Suppressor macrophage (primary cell): Measurements from ENCODE around the gene OSBP2.

ENCODE experiments used
- DNase-seq, 4 experiments: peaks; one replicate each; pipeline ENCODE4 v3.0.0-alpha.2; 2020 to 2022

OSBP2 gene

DNA sequence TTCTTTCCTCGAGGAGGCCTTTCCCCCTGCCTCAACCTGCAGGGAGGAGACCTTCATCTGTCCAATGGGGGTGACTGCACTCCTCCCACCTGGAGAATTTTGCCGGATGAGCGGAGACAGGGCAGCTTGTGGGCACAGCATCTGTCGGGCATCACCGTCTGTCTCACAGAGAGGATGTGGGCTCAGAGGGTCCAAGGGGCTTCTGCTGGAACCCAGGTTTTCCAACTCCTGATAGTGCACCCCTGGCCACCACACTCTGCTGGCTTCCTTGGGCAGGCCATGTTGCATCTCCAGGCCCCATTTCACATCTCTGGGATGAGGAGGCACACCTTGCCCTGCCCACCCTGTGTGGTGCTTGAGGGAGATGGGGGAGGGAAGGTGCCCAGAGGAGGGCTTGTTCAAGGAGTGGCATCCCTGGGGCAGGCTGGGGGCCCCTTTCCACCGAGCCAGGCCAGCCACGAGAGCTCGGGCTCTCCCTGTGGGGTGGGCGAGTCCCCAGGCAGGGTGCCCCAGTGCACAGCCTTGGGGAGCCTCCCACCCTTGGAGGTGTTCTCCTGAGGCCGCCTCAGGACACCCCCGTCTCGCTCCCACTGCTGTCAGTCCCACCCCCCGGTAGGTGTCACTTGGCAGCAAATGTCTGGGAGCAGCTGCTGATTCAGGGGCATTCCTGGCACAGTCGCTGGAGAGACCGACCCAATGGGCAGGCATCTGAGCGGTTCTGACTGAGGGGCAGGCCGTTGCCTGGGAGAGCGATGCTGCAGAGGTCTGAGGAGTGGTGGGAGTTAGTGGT is 189.7 kb downstream of the OSBP2 start:
- no peak for DNase-seq

DNA sequence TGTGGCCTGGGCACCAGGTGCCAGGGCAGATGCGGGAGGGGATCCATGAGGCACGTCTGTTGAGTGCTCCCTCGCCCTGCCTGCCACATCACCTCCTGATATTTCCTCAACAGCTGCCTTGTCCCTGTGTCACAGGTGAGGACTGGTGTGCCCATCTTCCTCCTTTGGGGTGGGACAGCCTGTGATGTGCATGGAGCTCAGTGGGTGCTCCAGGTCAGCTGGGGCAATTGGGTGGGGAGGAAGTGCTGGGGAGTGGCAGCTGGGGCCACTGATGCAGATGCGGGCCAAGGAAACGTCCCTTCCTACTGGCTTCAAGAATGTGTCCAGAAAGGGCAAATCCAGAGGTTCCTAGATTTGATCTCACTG is 190.3 kb downstream of the OSBP2 start:
- no peak for DNase-seq

DNA sequence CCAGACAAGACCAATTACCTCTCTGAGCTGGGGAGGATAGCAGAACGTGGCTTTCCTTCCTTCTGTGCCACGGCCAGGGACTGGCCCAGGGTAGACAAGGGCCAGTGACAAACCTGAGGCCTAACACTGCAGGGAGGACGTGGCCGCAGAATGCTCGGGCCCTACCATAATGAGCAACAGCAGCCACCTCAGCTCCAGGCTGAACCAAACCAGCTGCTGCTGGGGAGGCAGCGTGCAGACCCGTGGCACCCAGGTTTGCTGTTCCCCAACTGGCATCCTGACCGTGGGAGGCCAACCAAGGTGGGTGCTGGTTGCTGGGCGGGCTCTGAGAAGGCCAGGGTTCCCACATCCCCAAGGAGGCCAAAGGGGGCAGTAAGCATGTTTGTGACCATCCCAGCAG is 190.9 kb downstream of the OSBP2 start:
- DNase-seq, result no peak

DNA sequence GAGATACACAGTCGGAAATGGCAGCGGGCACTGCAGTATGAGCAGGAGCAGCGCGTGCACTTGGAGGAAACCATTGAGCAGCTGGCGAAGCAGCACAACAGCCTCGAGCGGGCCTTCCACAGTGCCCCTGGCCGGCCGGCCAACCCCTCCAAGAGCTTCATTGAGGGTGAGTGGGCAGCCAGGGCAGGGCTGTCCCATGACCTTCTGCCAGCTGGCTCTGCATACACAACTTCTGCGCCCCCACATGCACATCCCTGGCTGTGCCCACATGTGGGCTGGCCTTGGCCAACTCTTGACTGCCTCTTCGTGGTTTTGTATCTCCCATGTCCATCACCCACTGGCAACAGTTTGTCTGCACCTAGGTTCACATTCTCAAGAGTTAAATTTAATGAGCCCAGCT is 192.8 kb downstream of the OSBP2 start:
- DNase-seq, result peak in 1 of 4 experiments; percentile 6

DNA sequence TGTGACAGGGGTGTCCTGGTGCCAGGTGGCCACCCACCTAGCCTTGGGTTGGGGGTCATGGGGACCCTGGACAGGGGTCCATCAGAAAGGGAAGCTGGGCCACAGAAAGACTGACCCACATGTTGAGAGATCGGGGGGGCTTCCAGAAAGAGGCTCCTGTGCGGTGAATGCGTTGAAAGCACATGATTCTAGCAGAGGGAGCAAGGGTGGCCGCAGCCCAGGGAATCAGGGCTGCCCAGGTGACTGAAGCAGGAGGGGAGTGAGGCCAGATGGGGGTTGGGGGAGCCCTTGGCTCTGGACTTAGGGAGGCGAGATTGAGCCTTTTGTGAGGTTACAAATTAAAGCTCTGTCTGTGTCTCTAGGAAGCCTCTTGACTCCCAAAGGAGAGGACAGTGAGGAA is 193.2 kb downstream of the OSBP2 start:
- no peak for DNase-seq

DNA sequence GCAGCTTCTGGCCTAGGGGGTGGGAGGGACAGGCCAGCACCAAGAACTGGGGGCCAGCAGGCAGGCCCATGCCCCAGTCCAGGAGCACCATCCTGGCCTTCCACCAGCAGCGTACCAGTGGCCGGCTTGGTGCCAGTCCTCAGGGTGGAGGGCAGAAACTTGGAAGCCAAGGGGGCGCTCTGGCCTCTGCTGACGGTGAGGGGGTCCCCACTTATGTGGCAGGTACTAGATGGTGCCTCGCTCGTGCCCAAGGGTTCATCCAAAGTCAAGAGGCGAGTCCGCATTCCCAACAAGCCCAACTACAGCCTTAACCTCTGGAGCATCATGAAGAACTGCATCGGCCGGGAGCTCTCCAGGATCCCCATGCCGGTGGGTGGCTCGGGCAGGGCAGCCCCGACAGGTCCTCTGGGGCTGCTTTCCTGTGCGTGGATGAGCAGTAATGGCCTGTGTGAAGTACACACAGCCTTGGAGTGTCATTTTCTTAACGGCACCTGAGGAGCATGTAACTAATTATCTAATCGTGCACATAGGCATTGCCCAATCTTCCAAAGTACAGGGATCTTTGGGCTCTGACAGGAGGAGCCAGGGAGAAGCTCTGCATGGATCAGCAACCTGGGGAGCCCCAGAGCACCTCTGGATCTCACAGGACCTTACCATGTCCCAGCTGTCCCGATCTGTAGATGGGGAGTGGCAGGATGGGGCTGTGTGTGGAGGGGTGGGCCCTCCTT is 194.8 kb downstream of the OSBP2 start:
- no peak for DNase-seq

DNA sequence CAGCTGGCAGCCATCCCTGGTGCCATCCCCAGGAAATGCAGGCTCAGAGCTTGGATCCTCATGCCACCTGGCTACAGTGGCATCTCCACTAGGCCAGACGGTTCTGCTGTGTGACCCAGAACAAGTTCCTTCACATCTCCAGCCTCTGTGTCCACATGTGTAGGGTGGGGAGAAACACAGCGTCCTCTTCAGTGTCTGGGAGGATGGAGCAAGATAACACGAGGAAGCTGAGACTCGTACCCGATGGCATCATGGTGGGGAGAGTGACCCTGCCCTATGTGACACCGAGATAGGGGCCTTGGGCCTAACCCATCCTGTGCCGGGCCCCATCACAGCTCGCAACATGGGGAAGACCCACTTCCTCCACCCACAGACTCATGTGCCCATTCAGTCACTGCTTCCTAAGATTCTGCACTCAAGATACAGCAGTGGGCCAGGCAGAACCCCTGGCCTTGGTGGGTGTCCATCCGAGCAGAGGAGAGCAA is 195.4 kb downstream of the OSBP2 start:
- no peak for DNase-seq

DNA sequence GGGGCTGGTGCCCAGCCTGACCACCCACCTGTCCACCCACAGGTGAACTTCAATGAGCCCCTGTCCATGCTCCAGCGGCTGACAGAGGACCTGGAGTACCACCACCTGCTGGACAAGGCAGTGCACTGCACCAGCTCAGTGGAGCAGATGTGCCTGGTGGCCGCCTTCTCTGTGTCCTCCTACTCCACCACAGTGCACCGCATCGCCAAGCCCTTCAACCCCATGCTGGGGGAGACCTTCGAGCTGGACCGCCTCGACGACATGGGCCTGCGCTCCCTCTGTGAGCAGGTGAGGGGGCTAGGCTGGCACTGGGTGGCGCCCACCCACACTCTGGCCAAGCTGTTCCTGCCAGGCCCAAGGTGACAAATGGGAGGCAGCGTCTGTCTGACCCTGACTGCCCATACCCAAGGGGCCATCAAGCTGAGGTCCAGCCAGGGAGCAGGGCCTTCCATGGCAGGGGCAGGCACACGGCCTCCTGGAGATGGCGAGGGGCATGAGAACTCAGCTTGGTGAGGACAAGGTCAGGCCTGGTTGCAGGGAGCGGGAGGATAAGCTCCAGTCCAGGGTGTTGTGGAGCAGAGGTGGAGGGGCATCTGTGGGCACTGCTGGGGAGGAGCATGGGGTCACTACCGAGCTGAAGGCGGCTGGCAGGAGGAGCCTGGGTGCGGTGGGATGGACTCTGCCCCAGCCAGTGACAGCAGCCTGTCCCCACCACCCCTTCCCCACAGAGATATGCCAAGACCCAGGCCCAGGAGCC is 196.2 kb downstream of the OSBP2 start:
- peak; percentile 10 to 48 (median 34) for DNase-seq

DNA sequence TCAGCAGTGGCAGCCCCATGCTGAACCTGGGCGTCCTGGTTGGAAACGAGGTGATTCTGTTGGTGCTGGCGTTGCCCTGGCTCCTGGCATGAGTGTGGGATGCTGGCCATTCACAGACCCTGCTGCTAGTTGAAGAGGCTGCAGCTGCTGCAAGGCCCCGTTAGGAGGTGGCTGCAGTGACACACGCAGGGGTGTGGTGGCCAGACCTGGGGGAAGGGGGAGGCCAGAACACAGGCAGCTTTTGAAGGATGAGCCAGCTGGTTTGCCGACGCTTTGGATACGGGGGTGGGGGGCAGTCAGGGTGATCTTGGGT is 196.7 kb downstream of the OSBP2 start:
- DNase-seq, result no peak

DNA sequence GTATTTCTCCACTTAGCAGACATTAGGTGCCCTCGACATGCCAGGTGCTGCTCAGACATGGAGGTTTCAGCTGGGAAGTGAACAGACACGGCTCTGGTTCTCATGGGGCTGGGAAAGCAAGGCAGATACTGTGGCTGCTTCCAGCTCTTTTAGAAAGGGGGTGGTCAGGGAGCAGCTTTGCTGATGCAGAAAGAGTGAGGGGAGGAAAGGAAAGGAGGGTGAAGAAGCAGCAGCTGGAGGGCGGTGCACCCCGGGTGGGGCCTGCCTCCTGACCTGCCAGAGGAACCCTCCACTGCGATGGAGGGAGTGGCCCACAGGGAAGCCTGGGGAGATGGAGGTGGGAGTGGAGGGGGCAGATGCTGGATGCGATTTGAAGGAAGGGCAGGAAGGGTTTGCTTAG is 197.1 kb downstream of the OSBP2 start:
- no peak for DNase-seq

DNA sequence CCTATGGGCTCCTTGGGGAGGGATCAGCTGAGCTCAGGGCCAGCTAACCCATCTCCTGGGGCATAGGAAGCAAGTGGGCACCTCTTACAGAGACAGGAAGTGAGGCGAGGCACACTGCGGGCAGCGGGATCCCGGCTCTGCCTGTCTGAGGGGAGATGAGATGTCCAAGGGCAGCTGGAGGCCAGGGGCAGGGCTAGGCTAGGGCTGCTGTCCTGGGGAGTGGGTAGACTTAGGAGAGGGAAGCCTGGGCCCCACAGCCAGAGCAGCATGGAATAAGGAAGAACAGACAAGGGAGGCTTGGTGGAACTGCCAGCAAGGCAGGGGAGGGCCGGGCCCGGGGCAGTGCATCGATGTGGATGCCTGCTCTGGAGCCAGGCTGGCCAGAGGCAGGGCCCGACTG is 197.6 kb downstream of the OSBP2 start:
- DNase-seq, result no peak

DNA sequence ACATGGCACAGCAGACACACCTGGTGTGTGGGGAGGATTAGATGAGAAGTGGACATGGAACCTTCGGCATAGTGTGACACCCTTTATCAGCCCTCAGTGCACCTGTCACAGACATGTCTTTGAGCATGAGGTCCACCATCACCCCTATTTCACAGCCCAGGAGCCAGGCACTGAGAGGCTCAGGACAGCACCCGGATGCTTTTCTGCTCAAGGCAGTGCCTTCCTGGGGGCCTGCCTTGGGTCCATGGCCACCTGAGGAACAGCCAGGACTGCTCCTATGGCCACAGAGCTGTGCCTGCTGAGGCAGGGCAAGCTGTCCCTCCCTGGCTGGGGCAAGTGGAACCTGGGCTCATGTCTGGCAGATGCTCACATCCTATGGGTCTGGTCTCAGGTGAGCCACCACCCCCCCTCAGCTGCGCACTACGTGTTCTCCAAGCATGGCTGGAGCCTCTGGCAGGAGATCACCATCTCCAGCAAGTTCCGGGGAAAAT is 198.1 kb downstream of the OSBP2 start:
- no peak for DNase-seq

DNA sequence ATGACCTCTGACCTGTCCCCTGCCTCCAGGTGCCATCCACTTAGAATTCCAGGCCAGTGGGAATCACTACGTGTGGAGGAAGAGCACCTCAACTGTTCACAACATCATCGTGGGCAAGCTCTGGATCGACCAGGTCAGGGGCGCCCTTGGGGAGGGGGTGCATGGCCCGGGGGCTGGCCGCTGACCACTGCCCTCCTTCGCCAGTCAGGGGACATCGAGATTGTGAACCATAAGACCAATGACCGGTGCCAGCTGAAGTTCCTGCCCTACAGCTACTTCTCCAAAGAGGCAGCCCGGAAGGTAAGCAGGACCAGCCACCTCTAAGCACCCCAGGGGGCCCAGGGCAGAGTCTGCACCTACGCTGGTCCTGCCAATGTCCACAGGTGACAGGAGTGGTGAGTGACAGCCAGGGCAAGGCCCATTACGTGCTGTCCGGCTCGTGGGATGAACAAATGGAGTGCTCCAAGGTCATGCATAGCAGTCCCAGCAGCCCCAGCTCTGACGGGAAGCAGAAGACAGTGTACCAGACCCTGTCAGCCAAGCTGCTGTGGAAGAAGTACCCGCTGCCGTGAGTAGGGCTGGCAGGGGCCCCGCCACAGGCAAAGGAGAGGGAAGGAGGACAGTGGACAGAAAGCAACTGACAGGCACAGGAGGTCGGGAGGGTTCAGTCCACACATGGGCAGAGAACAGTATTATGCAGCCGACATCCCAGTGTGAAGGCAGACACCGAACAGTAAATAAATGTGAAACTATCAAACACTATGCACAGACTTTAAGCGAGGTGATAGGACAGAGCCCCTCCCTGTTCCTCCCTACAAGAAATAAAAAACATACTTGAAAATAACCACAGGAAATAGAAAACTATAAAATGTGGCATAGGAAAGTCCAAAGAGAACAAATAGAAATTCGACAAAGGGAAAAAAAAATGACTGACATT is 199.0 kb downstream of the OSBP2 start:
- no peak for DNase-seq

DNA sequence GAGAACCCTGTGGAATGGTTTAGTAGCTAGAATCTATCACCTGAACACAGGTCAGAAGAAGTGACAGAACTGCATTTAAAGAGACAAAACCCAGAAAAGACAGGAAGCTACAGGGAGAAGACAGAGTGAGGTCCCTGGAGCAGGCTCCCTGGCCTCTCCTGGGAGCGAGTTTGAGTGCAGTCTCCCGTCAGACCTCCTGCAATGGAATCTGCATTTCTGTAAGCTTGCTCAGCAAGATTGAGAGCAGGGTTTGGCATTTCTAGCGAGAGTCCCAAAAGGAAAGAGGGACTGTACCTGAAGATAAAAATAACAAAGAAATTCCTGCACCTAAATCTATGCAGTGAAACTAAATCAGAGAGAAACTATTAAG is 199.7 kb downstream of the OSBP2 start:
- DNase-seq, result no peak

DNA sequence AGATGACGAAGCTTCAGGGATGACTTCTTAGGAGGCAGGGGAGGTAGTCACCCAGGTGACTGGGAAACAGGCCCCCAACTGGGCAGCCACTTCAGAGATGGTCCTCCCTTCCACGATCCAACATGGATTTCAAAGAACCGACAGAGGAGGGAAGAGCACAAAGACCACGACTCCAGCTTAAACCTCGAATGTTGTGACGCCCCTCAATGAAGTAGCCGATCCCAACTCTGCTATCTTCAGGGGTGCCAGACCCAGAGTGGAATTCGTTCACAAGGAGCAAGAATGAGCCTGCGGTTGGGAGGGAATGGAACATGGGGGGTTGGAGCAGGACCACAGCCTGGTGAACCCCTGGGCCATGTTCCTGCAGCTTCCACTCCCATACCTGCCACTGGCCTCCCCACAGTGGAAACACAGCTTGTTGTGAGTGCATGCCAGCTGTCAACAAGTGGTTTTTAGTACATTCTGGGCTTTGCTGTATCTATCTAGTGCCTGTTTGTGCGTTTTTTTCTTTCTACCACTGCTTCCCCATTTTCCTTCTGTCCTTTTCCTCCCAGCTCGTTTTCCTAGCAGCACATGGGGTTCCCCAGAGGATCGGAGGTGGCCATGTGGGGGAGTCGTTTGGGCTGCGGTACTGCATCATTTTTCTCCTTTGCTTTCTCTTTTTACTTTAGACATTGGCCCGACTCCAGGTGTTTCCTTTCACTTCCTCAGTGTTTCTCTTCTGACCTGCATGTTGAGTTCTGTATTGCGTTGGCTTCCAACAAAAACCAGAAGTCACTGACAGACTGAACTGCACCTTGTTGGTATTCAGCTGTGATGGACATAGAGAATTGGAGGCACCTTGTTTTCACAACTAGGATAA is 208.1 kb downstream of the OSBP2 start:
- DNase-seq, result no peak

DNA sequence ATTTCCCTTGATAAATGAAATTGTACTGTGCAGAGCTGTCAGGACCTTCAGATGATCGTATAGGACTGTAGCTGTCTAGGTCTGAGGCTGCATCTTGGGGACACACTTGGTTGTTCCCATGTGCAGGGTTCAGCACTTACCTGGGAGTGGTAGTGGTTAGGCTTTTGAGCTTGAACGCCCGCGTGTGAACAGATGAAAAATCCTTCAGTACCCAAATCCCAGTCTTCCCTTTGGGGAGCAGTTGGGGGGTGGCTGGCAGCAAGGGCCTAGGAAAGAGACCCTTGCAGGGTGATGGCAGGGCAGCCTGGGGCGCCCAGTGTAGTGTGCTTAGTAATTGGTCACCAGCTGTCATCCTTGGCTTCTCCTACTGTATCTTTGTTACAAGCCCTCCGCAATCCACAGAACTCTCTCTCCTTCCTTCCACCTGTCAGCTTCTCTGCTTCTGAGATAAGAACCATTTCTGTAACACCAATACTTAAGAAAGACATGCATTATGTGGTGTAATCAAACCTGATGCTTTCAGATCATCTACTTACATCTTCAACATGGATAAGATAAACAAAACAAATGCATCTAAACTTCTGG is 209.3 kb downstream of the OSBP2 start:
- DNase-seq, result no peak

DNA sequence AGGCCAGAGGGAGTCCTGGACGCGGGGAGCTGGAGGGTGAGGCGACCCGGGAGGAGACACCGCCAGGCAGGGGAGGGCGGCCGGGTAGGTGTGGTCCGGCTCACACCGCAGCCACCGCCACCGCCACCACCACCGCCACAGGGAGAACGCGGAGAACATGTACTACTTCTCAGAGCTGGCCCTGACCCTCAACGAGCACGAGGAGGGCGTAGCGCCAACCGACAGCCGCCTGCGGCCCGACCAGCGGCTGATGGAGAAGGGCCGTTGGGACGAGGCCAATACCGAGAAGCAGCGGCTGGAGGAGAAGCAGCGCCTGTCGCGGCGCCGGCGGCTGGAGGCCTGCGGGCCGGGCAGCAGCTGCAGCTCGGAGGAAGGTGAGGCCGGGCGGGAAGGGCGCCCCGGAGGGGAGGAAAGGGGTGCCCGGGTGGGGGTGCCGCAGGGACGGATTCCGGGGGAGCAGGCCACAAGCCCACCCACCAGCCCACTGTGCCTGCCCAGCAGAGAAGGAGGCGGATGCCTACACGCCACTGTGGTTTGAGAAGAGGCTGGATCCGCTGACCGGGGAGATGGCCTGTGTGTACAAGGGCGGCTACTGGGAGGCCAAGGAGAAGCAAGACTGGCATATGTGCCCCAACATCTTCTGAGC is 211.1 kb downstream of the OSBP2 start:
- DNase-seq, result no peak

DNA sequence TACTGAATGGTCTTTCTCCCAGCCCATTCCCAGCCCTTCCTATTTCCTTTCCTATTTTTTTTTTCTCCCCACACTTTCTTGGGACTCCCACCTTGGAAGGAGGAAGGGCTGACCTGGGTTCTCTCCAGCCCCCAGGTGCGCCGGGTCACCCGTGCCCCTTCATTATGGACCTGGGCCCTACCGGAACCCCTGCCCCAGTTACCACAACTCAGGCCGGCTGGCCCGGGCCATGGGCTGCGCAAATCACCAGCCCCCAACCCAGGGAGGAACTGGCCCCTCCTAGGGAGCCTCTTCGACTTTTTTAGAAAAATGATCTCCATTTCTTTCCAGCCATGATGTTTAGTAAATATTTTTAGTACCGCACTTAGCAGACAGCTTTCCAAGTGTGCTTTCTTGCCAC is 211.7 kb downstream of the OSBP2 start:
- DNase-seq, result no peak

DNA sequence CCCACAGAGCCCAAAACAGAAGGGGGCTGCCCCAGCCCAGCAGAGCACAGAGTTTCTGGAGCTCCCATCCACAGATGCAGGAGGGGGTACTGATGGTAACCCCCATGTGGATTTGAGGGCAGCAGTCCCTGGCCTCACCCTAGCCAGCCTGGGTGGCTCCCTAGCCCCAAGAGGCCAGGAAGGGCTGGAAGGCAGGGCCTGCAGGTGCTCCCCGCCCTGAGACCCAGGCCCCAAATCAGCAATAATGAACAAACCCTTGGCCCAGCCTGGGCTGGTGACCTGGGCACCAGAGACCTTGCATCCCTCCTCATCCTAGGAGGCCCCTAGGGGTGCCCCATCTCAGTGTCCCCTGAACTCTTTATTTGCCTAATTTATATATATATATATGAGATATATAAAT is 212.3 kb downstream of the OSBP2 start:
- DNase-seq, result no peak

DNA sequence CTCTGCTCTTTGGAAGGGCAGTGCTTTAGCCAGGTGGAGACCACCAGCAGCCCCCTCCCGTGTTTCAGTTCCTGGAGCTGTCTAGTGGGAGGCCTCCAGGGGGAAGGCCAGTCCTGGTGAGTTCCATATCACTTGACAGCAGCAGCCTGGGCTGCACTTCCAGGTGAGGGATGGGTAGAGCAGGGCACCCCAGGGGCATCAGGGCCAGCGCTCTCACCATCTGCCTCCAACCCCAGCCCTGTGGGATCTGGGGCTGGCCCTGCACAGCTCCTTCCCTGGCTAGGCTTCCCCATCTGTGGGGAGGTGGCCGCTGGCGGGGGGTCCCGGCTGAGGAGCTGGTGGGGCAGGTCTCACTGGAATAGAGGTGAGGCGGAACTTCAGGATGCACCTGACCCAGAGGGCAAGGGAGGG is 213.4 kb downstream of the OSBP2 start:
- no peak for DNase-seq
